NCI-H2227 treated with DMSO at 0.1 percent for 48 hours (cell line): ENCODE measurements around the gene KIRREL3.

Experiments
- DNase-seq: peaks from one replicate; lab custom pipeline; 2025; lab: John Stamatoyannopoulos, UW

Gene KIRREL3

DNA sequence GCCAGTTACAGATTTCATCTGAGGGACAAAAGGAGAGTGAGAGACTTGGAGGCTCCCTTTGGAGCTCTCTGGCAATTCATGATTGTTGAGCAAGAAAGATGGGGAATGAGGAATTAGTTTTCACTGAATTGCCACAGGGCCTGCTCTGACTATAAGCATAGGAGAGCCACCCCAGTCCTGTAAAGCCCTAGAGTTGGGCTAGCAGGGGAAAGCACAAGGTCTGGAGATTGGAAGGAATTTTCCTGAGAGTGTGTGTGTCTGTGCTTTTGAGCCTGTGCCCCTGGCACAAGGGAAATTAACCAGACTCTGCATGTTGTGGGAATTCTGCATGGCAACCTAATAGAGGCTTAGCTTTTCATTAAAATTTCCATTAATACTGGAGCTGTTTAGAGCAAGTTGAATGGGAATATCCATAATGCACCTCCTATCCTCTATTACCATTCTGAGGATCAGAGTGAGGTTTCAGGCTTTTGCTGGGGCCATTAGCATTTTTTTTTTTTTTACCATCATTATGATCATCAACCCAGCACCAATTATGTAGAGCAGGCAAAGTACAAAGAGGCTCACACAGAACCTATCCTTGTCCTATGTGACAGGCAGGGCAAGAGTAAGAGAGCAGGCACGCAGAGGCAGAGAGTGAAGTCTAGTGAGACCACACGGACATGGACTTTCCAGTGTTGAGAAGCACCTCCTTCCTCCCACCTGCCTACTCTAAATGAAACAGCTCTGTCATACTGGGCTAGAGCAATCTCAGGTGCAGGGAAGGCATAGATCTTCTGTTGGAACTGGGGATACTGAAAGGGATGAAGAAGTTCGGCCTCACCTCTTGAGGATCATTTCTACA is 336.6 kb downstream of the KIRREL3 start:
- no peak for DNase-seq

DNA sequence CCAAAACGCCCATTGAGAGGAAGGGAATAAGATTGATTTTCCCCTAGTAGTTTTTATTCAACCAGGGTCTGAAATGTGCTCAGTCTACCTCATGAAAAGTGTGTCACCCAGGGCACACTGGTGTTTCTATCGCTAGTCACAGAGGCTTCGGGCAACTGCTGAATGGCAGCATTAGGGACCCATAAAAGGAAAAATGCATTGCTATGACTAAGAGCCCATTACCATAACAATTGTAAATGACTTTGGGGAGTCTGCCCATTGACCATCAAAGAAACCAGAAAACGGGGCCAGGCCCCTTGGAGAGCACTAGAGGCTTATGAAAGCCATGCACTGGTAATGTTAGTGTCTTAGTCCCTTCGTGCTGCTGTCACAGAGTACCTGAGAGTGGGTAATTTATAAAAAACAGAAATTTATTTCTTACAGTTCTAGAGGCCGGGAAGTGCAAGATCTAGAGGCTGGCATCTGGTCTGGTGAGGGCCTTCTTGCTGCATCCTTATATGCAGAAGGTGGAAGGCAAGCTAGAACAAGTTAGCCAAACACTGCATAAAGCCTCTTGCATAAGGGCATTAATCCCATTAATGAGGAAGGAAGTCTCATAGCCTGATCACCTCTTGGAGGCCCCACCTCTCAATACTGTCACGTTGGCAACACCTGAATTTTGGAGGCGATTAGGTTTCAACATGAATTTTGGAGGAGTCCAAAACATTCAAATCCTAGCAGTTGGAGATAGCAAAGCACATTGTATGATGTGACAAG is 338.4 kb downstream of the KIRREL3 start:
- DNase-seq, result no peak

DNA sequence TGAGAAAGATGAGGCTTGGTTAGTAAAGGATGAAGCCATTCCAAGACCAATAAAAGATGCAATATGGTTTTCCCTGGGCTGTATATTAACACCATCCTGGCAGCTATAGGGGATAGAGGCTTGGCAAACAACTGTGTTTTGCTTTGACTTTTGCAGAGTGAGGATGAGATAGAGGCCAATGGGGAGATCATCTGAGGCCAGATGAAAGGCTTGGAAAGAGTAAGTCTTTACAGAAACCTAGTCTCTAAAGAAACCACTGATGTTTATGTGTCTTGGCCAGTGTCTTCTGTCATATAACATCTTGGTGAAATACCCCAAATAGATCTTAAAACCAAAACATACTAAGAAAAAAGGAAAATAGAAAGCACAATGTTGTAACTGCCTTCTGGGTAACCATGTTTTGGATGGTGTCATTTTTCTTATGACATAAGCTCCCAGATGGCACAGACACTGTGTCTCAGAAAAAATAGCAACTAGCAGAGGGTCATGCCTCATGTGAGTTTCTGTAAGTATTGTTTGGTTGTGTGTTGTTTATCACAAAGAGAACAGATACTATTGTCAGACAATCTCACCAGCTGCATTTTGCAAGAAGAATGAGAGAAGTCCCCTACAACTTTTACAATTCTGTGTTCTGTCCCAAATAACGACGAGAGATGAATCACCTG is 339.7 kb downstream of the KIRREL3 start:
- DNase-seq, result no peak

- no peak for DNase-seq
These were observed 340.2 kb downstream of the KIRREL3 start for GRCh38 chr11:126660321-126660720.

DNA sequence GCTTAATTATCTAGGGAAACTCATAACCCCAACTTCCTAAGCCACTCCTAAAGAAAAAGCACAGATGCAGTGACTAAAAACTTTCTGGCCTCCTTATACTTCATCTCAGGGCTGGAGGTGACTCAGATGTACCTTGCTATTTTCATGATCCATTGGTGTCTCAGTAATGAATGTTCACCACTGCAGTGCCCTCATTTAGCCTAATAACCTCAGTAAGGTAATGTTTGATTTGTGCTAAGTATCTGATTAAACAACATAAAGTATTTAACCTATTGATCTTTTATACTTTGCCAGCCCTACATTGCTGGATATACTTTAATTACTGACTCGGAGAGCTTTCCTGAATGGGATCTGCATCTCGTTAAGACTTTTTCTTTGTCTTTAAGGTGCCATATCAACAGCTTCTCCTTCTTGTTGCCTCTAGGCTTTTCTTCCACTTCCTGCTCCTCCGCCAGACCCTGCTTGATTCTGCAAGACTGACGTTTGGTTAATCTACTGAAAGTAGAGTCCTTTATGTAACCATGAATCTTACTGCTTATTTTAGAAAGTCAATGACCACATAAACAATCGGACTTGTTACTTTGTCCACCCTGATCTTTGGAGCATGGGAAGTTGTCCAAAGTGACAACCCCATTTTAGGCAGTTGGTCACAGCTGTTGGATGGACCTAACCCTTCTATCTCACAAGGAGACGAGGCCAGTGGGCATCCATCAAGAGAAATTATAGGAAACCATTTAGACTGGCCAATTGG is 342.1 kb downstream of the KIRREL3 start:
- DNase-seq, result no peak

GRCh38 chr11:126655807-126656128 is 344.8 kb downstream of the KIRREL3 start:
- DNase-seq, result no peak

GRCh38 chr11:126654886-126655806 is 345.4 kb downstream of the KIRREL3 start:
- DNase-seq, result no peak

- DNase-seq, result no peak
These were observed 347.5 kb downstream of the KIRREL3 start for GRCh38 chr11:126653040-126653439.

GRCh38 chr11:126647735-126648134 is 352.8 kb downstream of the KIRREL3 start:
- no peak for DNase-seq

DNA sequence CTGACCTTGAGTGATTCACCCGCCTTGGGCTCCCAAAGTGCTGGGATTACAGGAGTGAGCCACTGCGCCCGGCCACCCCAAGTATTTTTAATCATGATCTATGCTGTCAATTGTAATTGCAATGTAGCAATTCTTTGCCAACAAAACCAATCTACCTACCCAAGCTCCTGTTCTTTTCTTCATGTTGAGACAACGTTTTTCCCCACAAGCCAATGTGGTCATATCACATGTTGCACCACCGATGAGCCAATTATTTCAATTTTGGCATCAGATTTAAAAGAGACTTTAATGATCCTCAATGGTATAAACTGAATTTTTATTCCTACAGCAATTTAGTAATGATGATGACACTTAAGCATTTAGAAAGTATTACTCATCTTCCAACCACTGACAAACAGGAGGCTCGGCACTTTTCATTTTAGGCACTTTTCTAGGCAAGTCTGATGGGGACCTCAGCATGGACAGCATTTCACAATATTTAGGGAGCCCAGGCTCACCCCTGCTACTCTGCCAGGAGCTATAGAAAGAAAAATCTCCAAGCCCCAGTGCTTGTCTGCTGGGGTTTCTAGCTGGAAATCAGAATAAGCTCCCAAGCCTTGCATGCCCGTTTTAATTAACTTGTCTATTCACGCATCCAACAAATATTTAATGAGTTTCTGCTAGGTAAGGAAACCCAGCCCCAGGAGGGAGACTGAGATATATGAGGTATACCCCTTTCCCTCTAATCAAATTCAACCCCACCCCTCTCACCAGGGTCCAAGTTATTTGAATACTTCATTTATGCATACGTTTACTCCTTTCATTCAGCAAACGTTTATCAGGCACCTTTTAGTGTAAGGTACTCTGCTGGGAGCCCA is 353.6 kb downstream of the KIRREL3 start:
- no peak for DNase-seq

- no peak for DNase-seq
These were observed 355.4 kb downstream of the KIRREL3 start for GRCh38 chr11:126645186-126645585.

GRCh38 chr11:126640186-126640585 is 360.4 kb downstream of the KIRREL3 start:
- no peak for DNase-seq

GRCh38 chr11:126639692-126640091 is 360.9 kb downstream of the KIRREL3 start:
- no peak for DNase-seq

- DNase-seq, result no peak
These were observed 361.9 kb downstream of the KIRREL3 start for GRCh38 chr11:126638648-126639047.

GRCh38 chr11:126637795-126638175 is 362.8 kb downstream of the KIRREL3 start:
- no peak for DNase-seq

- no peak for DNase-seq
These were observed 363.4 kb downstream of the KIRREL3 start for GRCh38 chr11:126636911-126637794.

DNA sequence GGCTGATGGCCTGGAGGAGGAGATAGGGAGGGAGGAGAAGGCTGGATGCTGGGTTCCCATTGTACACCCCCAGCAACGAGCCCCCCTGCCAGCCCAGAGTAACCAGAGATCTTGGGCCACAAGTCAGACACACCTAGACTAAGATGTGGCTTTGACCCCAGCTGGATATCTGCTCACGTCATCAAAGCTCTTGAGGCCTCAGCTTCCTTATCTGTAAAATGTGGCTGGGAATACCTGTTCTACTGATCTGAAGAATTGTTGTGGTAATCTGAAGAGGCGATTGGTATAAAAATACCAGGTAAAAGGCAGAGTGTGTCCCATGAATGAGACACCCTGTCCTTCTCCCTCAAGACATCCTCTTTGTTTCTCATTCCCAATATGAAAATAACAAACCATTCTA is 365.1 kb downstream of the KIRREL3 start:
- no peak for DNase-seq

DNA sequence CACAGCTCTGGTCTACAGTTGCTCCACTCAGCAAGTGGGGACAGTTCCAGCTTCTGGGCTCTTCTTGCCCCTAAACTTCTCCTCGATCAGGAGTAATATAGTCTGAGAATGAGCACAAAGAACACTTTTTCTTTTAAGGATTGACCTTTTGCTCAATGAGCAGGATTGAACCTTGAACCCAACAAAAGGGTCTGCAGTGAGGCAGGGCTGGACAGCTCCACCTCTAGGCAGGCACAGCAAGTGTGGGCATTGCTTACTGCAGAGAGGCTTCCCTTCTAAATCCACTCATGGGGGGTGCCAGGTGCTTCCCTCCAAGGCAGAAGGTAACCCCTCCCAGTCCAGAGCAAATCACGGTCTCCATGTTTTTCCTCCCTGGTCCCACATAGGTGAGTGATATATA is 365.6 kb downstream of the KIRREL3 start:
- no peak for DNase-seq

GRCh38 chr11:126633330-126633729 is 367.2 kb downstream of the KIRREL3 start:
- no peak for DNase-seq
